ENCODE measurements around the gene PLEKHA4. TPM values are rescaled to one million over a fixed set of nuclear protein-coding genes. Genes with fewer than 3 reads are reported as not detected.

PLEKHA4 gene
- total and polyA plus RNA-seq, 9 donors: 18.3 to 96.5 (median 51.5) TPM

- Histone ChIP-seq H3K4me1 (ENCODE audit: insufficient read depth) (peaks cover 7% of the 10 kb centered on the region), H3K9me3 (no peaks in the 10 kb centered on the region), H3K4me3 (no peak overlapping the region), H3K27me3 (no peaks in the 10 kb centered on the region), H3K27ac (no peak overlapping the region), H3K36me3 (no peaks in the 10 kb centered on the region)
- no peak for TF ChIP-seq EP300 (IDR thresholded peaks at IDR 0.05)
- no peak for TF ChIP-seq POLR2A (IDR thresholded peaks at IDR 0.05)
- no peak for TF ChIP-seq CTCF (IDR thresholded peaks at IDR 0.05)
- 65 to 80% (median 69%) methylated on average over 5 of the region's 5 CpGs for WGBS, 3 donors
- intact Hi-C loops (cut with DNase I): no loop called here
- peak in 2 of 5 donors; percentile 42 to 59 for DNase-seq
Measured at GRCh38 chr19:48806518-48806817, 61.9 kb downstream of the PLEKHA4 start.

- 79 to 89% (median 83%) methylated on average over 13 to 15 of the region's 15 CpGs for WGBS, 3 donors
Measured at GRCh38 chr19:48805452-48805851, 63.0 kb downstream of the PLEKHA4 start.

GRCh38 chr19:48804496-48804895 is 63.9 kb downstream of the PLEKHA4 start:
- WGBS, 3 donors: 79 to 89% (median 87%) methylated on average over 8 of the region's 8 CpGs
- H3K4me3 ChIP-seq: no peak overlapping the region
- intact Hi-C loops (cut with DNase I): no loop called here
- no peaks in the 10 kb centered on the region for H3K9me3 ChIP-seq
- H3K27ac ChIP-seq: no peak overlapping the region
- H3K4me1 ChIP-seq (ENCODE audit: insufficient read depth): peaks cover 5% of the 10 kb centered on the region
- TF ChIP-seq POLR2A (IDR thresholded peaks at IDR 0.05): no peak
- TF ChIP-seq CTCF (IDR thresholded peaks at IDR 0.05): no peak
- no peak for TF ChIP-seq EP300 (IDR thresholded peaks at IDR 0.05)
- no peaks in the 10 kb centered on the region for H3K27me3 ChIP-seq
- no peak for DNase-seq
- H3K36me3 ChIP-seq: no peaks in the 10 kb centered on the region

More at GRCh38 chr19:48805452-48805851, 63.0 kb downstream of the PLEKHA4 start:
- Histone ChIP-seq H3K4me1 (ENCODE audit: insufficient read depth) (peaks cover 7% of the 10 kb centered on the region), H3K9me3 (no peaks in the 10 kb centered on the region), H3K27ac (no peak overlapping the region), H3K36me3 (no peaks in the 10 kb centered on the region), H3K4me3 (no peak overlapping the region), H3K27me3 (no peaks in the 10 kb centered on the region)
- intact Hi-C loops (cut with DNase I): no loop called here
- DNase-seq: peak in 1 of 5 donors; percentile 29
- no peak for TF ChIP-seq POLR2A (IDR thresholded peaks at IDR 0.05)
- TF ChIP-seq CTCF (IDR thresholded peaks at IDR 0.05): no peak
- no peak for TF ChIP-seq EP300 (IDR thresholded peaks at IDR 0.05)

- H3K9me3 ChIP-seq: no peaks in the 10 kb centered on the region
- H3K4me3 ChIP-seq: no peak overlapping the region
- no peaks in the 10 kb centered on the region for H3K36me3 ChIP-seq
- intact Hi-C loops (cut with DNase I): no loop called here
- TF ChIP-seq POLR2A (IDR thresholded peaks at IDR 0.05): no peak
- TF ChIP-seq EP300 (IDR thresholded peaks at IDR 0.05): no peak
- TF ChIP-seq CTCF (IDR thresholded peaks at IDR 0.05): no peak
- no peak overlapping the region for H3K27ac ChIP-seq
- H3K27me3 ChIP-seq: no peaks in the 10 kb centered on the region
- no peak for DNase-seq
- 93 to 97% (median 96%) methylated on average over 2 of the region's 2 CpGs for WGBS, 3 donors
- H3K4me1 ChIP-seq (ENCODE audit: insufficient read depth): peaks cover 2% of the 10 kb centered on the region
Measured at GRCh38 chr19:48802623-48803022, 65.8 kb downstream of the PLEKHA4 start.

Data from ovary (tissue), 9 donors.